Mesothelial cell of epicardium (in vitro differentiated cells): ENCODE results near the gene C1QTNF12. TPM values are rescaled to one million over a fixed set of nuclear protein-coding genes. Genes with fewer than 3 reads are reported as not detected.

Experiments used
- DNase-seq, 2 experiments: peaks; one replicate each; pipeline ENCODE4 v3.0.0; 2021; ENCODE audit warnings: low spot score in 2 of 2; ENCODE audit not compliant: unreplicated experiment in 2 of 2
- H3K27ac Mint-ChIP-seq: 2 replicates; pipeline ENCODE4 v1.8.0; 2021; ENCODE audit warnings: mixed read lengths
- H3K27me3 Mint-ChIP-seq: 2 replicates; pipeline ENCODE4 v1.8.0; 2021; ENCODE audit warnings: low read depth, mixed read lengths
- H3K36me3 Mint-ChIP-seq: 2 replicates; pipeline ENCODE4 v1.8.0; 2021; ENCODE audit warnings: mixed read lengths
- H3K4me1 Mint-ChIP-seq: 2 replicates; pipeline ENCODE4 v1.8.0; 2021; ENCODE audit warnings: mixed read lengths
- H3K4me3 Mint-ChIP-seq: 2 replicates; pipeline ENCODE4 v1.8.0; 2021; ENCODE audit warnings: mild to moderate bottlenecking, moderate library complexity, mixed read lengths
- H3K9me3 Mint-ChIP-seq: 2 replicates; pipeline ENCODE4 v1.8.0; 2021; ENCODE audit warnings: mixed read lengths
- CTCF ChIP-seq: fragments of 200-600 bp; sonication (generic); IDR thresholded peaks from one replicate; pipeline ENCODE4 v1.5.0; 2021; ENCODE audit warnings: antibody characterized with exemption; ENCODE audit not compliant: unreplicated experiment
- total RNA-seq: library from RNA; stranded (reverse); gene quantifications from 3 replicates; pipeline ENCODE4 v1.2.1, GENCODE V29; 2021

Gene C1QTNF12
- total RNA-seq, 1 donor from 2014 or later = 10.2 TPM

GRCh38 chr1:1227386-1227785, 19.1 kb downstream of the C1QTNF12 start:
- no peak for TF ChIP-seq CTCF
- Mint-ChIP-seq H3K36me3 (peaks cover 19% of the 10 kb centered on the region), H3K27me3 (no peaks in the 10 kb centered on the region), H3K9me3 (no peaks in the 10 kb centered on the region), H3K4me3 (no peak overlapping the region), H3K4me1 (peaks cover 11% of the 10 kb centered on the region), H3K27ac (no peak overlapping the region)
- no peak for DNase-seq

GRCh38 chr1:1226566-1227362, 19.8 kb downstream of the C1QTNF12 start:
- no peak overlapping the region for H3K4me3 Mint-ChIP-seq
- H3K36me3 Mint-ChIP-seq = peaks cover 19% of the 10 kb centered on the region
- peaks cover 11% of the 10 kb centered on the region for H3K4me1 Mint-ChIP-seq
- no peaks in the 10 kb centered on the region for H3K9me3 Mint-ChIP-seq
- H3K27me3 Mint-ChIP-seq = no peaks in the 10 kb centered on the region
- no peak for DNase-seq
- no peak for TF ChIP-seq CTCF
- no peak overlapping the region for H3K27ac Mint-ChIP-seq

GRCh38 chr1:1225913-1226312, 20.6 kb downstream of the C1QTNF12 start:
- Mint-ChIP-seq H3K36me3 (peaks cover 19% of the 10 kb centered on the region), H3K4me1 (peaks cover 6% of the 10 kb centered on the region), H3K4me3 (no peak overlapping the region), H3K9me3 (no peaks in the 10 kb centered on the region), H3K27me3 (no peaks in the 10 kb centered on the region), H3K27ac (no peak overlapping the region)
- no peak for TF ChIP-seq CTCF
- no peak for DNase-seq

GRCh38 chr1:1225238-1225845, 21.2 kb downstream of the C1QTNF12 start:
- Mint-ChIP-seq H3K4me1 (peaks cover 2% of the 10 kb centered on the region), H3K36me3 (peaks cover 24% of the 10 kb centered on the region), H3K9me3 (no peaks in the 10 kb centered on the region), H3K4me3 (no peak overlapping the region), H3K27me3 (no peaks in the 10 kb centered on the region), H3K27ac (no peak overlapping the region)
- TF ChIP-seq CTCF = no peak
- DNase-seq = no peak

GRCh38 chr1:1223891-1224290, 22.6 kb downstream of the C1QTNF12 start:
- DNase-seq = no peak
- Mint-ChIP-seq H3K27ac (no peak overlapping the region), H3K9me3 (no peaks in the 10 kb centered on the region), H3K36me3 (peaks cover 24% of the 10 kb centered on the region), H3K27me3 (no peaks in the 10 kb centered on the region), H3K4me1 (no peaks in the 10 kb centered on the region), H3K4me3 (no peak overlapping the region)
- no peak for TF ChIP-seq CTCF
